Activated naive CD8-positive, alpha-beta T cell treated with anti-CD3 and anti-CD28 coated beads, Interleukin-2, amount 50 U/mL, for 16 hours (primary cell): ENCODE data around the gene KLHL1.

Experiments used
- DNase-seq: peaks from one replicate; pipeline ENCODE4 v3.0.0-alpha.2; 2020; ENCODE audit warnings: low read depth, low spot score

The KLHL1 gene

DNA sequence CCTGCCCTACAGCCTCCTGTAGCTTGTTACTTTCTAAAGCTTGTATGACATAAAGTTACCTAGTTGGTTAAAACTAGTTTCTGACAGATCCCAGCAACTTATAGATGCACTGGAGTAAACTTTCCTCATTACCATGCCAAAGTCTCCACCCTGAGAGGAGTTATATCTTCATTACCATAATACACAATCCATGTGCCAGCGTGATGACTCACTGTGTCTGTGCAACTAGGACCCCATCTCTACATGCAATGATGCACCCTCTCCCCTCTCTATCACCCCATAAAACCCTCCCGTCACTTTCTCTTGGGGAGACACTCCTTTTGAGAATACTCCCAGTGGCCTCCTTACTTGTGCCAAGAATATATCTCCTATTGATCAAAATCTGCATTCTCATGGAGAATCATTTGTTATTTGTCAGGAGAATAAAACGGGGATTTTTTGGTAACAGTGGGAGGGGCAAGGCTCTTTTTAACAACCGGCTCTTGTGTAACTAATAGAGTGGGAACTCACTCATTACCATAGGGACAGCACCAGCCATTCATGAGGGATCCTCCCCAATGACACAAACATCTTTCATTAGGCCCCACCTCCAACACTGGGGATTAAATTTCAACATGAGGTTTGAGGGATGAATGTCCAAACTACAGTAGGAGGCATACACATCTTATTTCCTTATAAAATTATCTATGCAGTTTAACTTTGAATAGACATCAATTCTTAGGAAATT lies 235.8 kb downstream of the KLHL1 start:
- DNase-seq: no peak

- DNase-seq: no peak
Observed at GRCh38 chr13:69866555-69866954, 241.7 kb downstream of the KLHL1 start.

GRCh38 chr13:69857183-69857821 lies 250.9 kb downstream of the KLHL1 start:
- no peak for DNase-seq

DNA sequence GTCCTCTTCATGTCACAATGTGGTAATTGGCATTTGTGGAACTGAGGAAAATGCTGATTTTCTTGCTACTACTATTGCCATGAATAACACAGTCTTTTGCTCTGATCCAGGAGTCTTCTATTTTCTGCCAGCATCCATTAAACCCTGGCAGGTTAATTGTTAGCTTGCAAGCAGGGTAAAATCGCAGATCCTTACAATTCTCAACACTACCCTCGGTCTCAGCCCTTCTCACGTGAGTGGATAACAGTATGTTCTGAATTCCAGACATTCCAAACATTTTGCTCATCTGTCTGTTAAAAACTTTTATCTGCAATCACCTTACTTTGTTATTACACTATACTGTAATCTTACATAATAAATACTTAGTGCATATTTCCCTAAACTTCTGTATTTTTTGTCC lies 251.9 kb downstream of the KLHL1 start:
- no peak for DNase-seq

DNA sequence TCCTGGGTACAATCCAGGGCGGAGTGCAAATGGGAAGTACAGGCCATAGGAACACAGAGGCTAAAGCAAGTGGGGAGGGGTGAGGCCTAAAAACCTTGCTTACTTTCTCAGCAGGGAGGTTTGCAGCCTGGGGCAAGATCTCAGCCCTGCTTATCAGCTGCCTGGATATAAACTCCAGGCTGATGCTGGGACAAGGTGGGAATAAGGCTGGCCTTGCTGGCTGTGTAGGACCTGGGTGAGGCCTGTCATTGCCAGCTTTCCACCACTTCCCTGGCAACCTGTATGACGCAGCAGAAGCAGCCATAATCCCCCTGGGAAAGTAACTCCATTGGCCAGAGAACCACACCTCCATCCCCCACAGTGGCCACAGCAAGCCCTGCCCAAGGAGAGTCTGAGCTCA lies 279.7 kb downstream of the KLHL1 start:
- DNase-seq: no peak

- DNase-seq: no peak
Observed at GRCh38 chr13:69820180-69820579, 288.1 kb downstream of the KLHL1 start.

- no peak for DNase-seq
Observed at GRCh38 chr13:69817333-69817869, 290.9 kb downstream of the KLHL1 start.

DNA sequence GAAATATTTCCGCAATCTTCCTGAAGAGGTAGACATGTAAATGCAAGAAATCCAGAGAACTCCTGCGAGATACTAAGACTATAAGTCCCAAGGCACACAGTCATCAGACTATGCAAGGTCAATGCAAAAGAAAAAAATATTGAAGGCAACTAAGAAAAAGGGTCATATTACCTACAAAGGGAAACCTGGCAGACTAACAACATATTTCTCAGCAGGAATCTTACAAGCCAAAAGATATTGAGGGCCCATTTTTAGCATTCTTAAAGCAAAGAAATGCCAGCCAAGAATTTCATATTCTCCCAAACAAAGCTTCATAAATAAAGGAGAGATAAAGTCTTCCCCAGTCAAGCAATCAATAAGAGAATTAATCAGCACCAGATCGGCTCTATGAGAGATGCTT lies 299.1 kb downstream of the KLHL1 start:
- no peak for DNase-seq

GRCh38 chr13:69796256-69796655 lies 312.0 kb downstream of the KLHL1 start:
- DNase-seq: no peak

DNA sequence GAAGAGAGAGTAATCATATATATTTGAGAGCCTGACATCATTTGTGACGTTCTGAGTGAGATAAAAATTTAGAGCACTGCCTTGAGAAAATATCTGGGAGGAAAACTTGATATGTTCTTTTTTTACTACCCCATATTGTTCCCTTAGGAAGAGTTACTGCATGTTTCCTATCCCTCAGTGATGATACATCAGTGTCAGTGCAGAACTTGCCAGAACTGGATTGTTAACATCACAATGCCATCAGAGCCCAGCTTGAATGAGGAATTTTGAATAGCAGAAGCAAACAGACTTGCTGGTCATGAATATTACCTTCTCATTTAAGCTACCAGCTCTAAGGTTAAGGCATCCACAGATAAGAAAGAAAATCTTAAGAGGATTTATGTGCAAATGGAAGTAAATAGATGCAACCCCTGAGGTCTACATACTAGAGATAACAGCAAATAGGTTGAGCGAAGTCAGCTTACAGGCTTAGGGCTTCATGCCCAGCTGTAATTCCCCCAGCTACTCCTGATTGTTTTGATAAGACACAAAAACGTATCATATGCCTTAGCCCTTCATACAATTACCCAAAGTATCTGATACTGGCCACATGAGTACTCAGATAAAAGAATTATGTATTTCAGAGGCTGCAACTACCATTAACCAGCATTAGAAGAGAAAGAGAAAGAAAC lies 314.3 kb downstream of the KLHL1 start:
- no peak for DNase-seq

DNA sequence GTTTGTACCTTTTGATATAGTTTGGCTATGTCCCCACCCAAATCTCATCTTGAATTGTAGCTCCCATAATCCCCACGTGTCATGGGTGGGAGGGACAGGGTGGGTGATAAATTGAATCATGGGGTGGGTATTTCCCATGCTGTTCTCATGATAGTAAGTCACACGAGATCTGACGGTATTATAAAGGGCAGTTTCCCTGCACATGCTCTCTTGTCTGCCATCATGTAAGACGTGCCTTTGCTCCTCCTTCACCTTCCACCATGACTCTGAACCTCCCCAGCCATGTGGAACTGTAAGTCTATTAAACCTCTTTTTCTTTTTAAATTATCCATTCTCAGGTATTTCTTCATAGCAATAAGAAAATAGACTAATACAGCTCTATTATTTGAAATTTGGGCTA lies 331.3 kb downstream of the KLHL1 start:
- no peak for DNase-seq

GRCh38 chr13:69769608-69770007 lies 338.6 kb downstream of the KLHL1 start:
- DNase-seq: no peak

DNA sequence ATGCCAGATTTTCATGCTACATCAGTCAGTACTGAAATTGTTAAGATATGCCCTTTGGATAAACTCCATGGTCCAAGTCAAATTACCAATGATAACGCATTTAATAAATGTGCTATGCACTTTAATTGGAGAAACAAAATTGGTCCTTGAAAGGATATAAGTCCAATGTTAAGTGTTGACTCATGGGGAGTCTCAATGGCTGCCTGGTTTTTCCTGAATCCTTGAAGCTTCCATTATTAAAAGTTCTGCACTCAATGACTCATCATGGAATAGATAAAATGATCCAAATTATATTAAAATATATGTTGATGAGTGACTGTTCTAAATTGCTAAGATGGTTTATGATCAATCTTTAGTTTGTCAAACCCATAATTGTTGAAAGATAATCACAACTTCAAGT lies 346.7 kb downstream of the KLHL1 start:
- no peak for DNase-seq

DNA sequence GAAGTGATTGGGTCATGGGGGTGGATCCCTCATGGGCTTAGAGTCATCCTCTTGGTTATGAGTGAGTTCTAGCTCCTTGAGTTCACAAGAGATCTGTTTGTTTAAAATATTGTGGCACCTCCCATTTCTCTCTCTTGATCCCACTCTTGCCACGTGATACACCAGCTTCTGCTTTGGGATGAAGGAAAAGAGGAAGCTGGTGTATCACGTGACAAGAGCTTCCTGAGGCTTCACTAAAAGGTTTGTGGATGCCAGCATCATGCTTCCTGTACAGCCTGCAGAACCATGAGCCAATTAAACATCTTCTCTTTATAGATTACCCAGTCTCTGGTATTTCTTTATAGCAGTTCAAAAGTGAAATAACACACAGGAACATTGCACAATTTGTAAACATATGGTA lies 353.2 kb downstream of the KLHL1 start:
- DNase-seq: no peak

DNA sequence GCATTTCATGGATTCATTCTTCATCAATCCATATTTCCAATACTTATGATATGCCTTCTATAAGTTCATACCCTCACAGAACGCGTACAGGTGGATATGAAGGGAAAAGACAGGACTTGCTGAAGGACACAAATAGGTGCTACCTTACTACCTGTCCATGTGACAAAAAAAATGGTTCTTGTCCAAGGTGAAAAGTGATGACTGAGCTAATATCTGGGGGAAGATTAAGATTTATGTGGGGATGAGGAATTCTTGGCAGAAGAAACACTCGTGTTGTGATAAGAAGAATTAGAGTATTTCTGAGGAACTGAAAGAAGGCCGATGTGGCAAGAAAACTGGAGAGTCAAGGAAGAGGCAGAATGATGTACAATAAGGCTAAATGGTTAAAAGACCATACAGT lies 357.0 kb downstream of the KLHL1 start:
- DNase-seq: no peak

DNA sequence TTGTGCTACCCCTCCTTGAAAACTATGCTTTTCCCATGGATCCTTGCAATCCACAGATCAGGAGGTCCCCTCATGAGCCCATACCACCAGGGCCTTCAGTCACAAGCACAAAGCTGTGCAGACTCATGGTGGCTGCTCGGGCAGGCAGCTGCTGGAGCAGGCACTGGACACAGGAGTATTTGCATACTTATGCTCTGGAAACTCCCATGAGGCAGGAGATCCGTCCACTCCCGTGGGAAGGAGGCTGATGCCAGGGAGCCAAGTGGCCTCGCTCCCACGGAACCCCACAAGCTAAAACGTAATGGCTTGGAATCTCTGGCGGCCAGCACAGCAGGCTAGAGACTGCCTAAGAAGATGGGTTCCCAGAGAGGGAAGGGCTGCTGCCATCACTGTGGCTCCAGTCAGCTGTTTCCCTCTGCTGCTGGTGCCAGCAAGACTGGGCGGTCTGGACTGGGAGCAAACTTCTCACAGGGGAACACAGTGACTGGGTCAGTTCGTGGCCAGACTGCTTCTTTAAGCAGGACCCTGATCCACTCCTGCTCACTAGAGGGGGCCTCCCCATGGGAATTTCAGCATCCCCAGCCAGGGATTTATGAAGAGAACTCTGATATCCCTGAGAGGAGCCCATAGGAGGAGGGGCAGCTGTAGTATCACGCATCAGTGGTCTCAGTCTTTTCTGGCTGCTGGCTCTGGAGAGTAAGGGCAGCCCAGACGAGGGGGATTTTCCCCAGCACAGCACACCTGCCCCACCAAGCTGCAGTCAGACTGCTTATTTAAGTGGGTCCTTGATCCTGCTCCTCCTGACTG lies 370.9 kb downstream of the KLHL1 start:
- DNase-seq: no peak

- DNase-seq: no peak
Observed at GRCh38 chr13:69721631-69722030, 386.6 kb downstream of the KLHL1 start.

DNA sequence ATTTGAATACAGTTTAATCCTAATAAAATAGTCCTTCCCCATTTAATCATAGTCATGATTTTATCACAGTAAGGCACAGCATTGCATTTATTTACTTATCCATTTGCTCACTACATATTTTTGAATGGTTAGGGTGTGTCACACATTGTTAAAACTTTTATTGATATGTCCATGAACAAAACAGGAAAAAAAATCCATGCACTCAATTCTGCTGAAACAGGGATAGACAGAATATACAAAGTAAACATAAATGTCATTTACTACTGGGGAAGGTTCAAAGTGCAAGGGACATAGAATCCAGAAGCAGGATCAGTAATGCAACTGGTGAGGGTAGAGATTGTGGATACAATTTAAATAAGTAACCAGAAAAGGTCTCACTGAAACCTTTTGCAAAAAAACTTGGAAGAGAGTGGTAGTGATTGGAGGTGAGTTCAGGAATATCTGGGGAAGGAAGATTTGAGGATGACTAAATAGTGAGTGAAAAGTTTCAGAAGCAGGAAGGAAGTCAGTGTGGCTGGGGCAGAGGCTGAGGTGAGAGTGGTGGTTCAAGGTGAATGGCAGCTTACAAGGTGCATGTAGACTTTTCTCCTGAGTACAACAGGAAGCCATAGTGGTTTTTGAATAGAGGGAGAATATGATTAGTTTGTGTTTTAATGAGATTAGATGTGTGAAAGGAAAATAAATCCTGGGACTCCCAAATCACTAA lies 387.8 kb downstream of the KLHL1 start:
- no peak for DNase-seq

GRCh38 chr13:69706807-69707206 lies 401.4 kb downstream of the KLHL1 start:
- no peak for DNase-seq

DNA sequence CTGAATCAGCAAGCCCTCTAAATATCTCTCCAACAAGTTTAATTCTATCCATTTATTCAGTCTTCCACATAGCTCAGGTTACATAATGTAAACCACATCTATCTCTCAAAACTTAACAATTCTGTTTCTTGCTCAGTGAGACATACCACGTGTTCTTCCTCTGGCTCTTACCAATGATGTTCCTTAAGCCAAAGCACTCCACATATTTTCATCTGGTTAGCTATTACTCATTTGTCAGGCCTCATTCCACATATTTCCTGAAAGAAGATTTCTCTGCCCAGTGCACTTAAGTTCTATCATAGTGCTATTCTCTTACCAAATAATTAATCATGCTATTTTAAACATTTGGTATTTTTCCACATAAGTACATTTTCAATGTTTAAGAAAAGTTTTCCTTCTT lies 403.9 kb downstream of the KLHL1 start:
- no peak for DNase-seq

GRCh38 chr13:69690999-69691398 lies 417.3 kb downstream of the KLHL1 start:
- no peak for DNase-seq
